ENCODE measurements around the gene PDK1.

Gene PDK1

GRCh38 chr2:172600557-172601008 lies 44.7 kb downstream of the PDK1 start:
- H3K36me3 ChIP-seq = peaks cover 49% of the 10 kb centered on the region
- no peak overlapping the region for H3K27ac ChIP-seq
- H3K4me3 ChIP-seq (ENCODE audit: low read depth in 1 of 2, low read length in 1 of 2) = no peak overlapping the region
- H3K27me3 ChIP-seq = no peaks in the 10 kb centered on the region
- no peak for TF ChIP-seq CTCF (IDR thresholded peaks at IDR 0.05)
- H3K9me3 ChIP-seq = no peaks in the 10 kb centered on the region
- no peaks in the 10 kb centered on the region for H3K4me1 ChIP-seq (ENCODE audit: control insufficient read depth in 1 of 2, insufficient read depth in 1 of 2, low read depth in 1 of 2, low read length in 1 of 2)

- Histone ChIP-seq H3K36me3 (peaks cover 37% of the 10 kb centered on the region), H3K27ac (no peak overlapping the region), H3K9me3 (no peaks in the 10 kb centered on the region)
Observed at GRCh38 chr2:172606285-172606684, 50.4 kb downstream of the PDK1 start.

GRCh38 chr2:172607379-172607928 lies 51.6 kb downstream of the PDK1 start:
- Histone ChIP-seq H3K27ac (peak overlapping the region; percentile 16), H3K36me3 (peaks cover 32% of the 10 kb centered on the region), H3K27me3 (no peaks in the 10 kb centered on the region), H3K4me1 (ENCODE audit: control insufficient read depth in 1 of 2, insufficient read depth in 1 of 2, low read depth in 1 of 2, low read length in 1 of 2) (peaks cover 14 to 20% of the 10 kb centered on the region in 2 experiments), H3K9me3 (no peaks in the 10 kb centered on the region), H3K4me3 (ENCODE audit: low read depth in 1 of 2, low read length in 1 of 2) (no peak overlapping the region)
- no peak for TF ChIP-seq CTCF (IDR thresholded peaks at IDR 0.05)

More at GRCh38 chr2:172606285-172606684, 50.4 kb downstream of the PDK1 start:
- Histone ChIP-seq H3K4me1 (ENCODE audit: control insufficient read depth in 1 of 2, insufficient read depth in 1 of 2, low read depth in 1 of 2, low read length in 1 of 2) (peaks cover 14 to 20% of the 10 kb centered on the region in 2 experiments), H3K4me3 (ENCODE audit: low read depth in 1 of 2, low read length in 1 of 2) (no peak overlapping the region), H3K27me3 (no peaks in the 10 kb centered on the region)
- TF ChIP-seq CTCF (IDR thresholded peaks at IDR 0.05) = no peak

- H3K27ac ChIP-seq = peak overlapping the region; percentile 32
- no peaks in the 10 kb centered on the region for H3K27me3 ChIP-seq
- no peak for TF ChIP-seq CTCF (IDR thresholded peaks at IDR 0.05)
- H3K9me3 ChIP-seq = no peaks in the 10 kb centered on the region
- H3K36me3 ChIP-seq = peaks cover 39% of the 10 kb centered on the region
- H3K4me1 ChIP-seq (ENCODE audit: control insufficient read depth in 1 of 2, insufficient read depth in 1 of 2, low read depth in 1 of 2, low read length in 1 of 2) = peaks cover 14 to 20% of the 10 kb centered on the region in 2 experiments
- H3K4me3 ChIP-seq (ENCODE audit: low read depth in 1 of 2, low read length in 1 of 2) = no peak overlapping the region
Observed at GRCh38 chr2:172609488-172609887, 53.6 kb downstream of the PDK1 start.

GRCh38 chr2:172612051-172612450 lies 56.2 kb downstream of the PDK1 start:
- Histone ChIP-seq H3K27ac (no peak overlapping the region), H3K9me3 (no peaks in the 10 kb centered on the region)
- TF ChIP-seq CTCF (IDR thresholded peaks at IDR 0.05) = no peak

More at GRCh38 chr2:172612051-172612450, 56.2 kb downstream of the PDK1 start:
- H3K27me3 ChIP-seq = no peaks in the 10 kb centered on the region
- peaks cover 14 to 20% of the 10 kb centered on the region in 2 experiments for H3K4me1 ChIP-seq (ENCODE audit: control insufficient read depth in 1 of 2, insufficient read depth in 1 of 2, low read depth in 1 of 2, low read length in 1 of 2)
- H3K36me3 ChIP-seq = peaks cover 36% of the 10 kb centered on the region
- no peak overlapping the region for H3K4me3 ChIP-seq (ENCODE audit: low read depth in 1 of 2, low read length in 1 of 2)
